Suppressor macrophage treated with lipopolysaccharide for 1 hour (primary cell): Measurements from ENCODE around the gene FAM20A.

Experiments used
- DNase-seq, 3 donors: peaks; one replicate each; pipeline ENCODE4 v3.0.0-alpha.2; 2020 to 2022

FAM20A gene

DNA sequence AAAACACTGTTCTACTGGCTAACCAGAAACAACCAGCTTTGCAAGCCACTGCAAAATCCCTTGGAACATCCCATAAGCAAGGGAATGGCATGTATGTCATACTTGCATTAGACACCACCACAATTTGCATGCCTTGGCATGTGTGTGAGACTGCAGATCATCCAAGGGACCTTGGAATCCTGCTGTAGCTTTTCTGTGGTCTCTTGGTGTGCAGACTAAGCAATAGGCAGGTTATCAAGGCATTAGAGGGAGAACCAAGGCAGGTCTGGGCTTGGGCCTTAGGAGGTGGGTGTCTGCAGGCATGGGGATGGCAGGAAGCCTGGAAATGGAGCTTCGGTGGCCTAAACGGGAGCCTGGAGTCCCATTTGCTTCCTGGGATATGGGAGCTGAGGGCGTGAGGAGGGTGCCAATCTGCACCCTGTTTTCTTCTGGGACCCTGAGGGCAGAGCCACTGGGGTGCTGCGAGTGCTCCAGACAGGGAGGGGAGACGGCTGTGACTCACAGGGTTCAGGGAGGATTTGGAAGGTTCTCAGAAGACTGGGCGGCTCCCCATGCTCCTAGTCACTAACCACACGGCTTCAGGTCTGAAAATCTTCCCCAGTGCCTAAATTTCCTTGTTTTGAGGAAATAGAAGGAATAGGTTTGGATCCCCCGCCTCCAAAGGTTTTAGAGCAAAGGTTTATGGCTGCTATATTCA, 36.6 kb downstream of the FAM20A start:
- peak in 1 of 3 donors; percentile 17 for DNase-seq

DNA sequence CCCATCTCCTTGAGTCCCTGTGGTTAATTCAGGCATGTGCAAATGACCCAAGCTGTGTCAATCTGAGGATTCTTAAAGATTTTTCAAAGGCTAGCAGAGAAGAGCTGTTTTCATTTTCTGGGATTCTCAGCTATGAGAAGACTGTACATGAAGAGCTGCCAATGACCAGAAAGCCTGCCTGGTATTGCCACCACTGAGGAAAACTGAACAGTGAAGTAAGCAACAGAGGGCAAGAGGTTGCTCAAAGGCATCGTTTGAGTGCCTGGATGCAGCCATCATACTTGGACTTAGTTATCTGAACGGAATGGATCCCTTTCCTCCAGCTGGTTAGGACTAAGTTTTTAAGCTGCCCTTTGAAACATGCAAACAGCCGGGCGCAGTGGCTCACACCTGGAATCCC, 38.4 kb downstream of the FAM20A start:
- DNase-seq = no peak

DNA sequence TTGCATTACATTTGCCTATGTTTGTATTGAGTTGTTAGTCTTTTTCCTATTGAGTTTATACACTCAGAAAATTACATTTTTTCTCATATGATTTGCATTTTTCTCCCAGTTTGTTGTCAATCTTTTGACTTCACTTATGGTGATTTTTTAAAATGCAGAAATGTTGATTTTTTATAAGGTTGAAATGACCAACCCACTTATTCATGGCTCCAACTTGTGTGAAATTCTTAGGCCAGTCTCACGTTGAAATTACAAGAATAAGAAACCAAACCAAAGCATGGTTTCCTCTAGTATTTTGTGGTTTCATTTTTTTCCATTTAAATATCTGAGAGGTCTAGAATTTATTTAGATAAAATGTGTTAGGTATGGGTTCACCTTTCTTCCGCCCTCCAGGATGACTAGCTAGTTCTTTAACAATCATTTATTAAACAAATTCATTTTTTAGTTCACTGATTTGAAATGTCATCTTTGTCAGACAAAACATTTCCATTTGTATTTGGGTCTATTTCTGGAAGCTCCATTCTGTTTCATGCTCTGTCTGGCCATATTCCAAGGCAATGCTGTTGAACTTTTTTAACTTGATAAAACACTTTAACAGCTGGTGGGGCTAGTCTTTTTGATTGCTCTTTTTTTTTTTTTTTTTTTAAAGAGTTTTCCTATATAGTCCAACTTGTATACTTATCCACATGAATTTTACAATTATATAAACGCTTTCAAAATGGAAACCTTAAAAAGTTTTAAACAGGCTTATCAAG, 40.0 kb downstream of the FAM20A start:
- DNase-seq = peak in 1 of 3 donors; percentile 17

DNA sequence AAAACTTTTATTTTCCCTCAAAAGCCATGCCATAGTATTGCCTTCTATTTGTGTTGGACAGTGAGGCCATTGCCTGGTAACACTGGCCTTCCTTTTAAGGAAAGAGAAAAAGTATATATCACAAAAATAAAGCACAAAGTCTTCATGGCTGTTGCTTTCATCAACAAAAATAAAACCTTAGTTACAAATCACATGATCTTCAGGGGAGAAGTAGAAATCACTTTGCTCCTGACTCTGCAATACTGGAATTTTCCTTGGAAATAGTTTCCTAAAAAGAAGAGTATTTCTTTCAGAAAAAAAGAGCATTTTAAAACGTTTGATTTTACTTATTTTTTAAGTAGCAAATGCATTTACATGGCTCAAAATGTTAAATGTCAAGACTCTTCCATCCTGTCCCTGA, 41.9 kb downstream of the FAM20A start:
- peak; percentile 55 to 79 (median 75) for DNase-seq

DNA sequence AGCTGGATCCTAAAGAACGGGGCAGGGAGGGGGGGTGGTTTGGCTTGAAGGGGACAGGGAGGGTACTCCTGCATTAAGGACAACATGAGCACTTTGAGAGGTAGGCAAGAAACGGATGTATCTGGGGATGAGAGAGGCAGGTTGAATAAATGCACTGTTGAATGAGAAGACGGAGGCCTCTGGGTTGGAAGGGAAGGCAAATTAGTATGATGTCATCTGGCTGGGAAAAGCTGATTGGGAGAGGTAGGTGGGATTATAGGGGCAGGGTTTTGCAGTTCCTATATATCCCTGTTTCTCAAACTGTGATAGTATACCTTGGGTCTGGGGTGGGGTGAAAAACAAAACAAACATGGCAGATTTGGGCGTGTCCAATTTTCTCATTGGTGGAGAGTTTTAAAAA, 44.6 kb downstream of the FAM20A start:
- no peak for DNase-seq

DNA sequence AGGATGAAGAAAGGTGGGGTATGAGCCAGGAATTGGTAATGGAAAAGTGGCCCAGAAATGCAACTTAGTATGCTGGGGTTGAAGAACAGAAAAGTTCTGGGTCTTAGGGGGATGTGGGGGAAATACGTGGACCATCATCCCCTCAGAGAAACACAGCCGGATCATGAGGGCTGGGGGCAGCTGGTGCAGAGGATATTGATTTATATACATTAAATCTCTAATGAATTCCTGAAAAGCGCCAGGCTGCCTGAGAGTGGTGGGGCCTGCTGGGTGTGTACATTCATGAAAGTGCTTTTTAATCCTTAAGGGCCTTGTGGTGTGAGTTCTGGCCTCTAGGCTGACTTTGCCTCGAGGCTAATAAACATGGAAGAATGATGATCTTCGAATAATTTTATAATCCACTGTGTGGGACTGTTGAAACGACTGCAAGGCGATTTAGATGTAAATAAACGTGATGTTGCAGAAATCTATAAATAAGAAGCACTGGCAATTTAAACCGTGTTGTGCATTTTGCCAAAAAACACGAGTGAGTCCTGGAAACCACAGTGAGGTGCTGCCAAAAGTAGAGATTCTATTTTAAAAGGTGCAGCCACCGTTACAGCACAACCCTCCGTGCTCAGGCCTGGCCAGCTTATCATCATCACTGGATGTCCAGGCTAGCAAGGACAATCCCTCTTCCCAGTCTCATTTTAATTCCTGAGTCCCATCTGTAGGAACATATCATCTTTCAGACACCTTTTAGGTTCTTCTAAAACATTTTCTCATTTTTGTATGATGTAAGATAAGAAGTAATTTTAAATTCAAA, 56.9 kb downstream of the FAM20A start:
- DNase-seq = no peak

DNA sequence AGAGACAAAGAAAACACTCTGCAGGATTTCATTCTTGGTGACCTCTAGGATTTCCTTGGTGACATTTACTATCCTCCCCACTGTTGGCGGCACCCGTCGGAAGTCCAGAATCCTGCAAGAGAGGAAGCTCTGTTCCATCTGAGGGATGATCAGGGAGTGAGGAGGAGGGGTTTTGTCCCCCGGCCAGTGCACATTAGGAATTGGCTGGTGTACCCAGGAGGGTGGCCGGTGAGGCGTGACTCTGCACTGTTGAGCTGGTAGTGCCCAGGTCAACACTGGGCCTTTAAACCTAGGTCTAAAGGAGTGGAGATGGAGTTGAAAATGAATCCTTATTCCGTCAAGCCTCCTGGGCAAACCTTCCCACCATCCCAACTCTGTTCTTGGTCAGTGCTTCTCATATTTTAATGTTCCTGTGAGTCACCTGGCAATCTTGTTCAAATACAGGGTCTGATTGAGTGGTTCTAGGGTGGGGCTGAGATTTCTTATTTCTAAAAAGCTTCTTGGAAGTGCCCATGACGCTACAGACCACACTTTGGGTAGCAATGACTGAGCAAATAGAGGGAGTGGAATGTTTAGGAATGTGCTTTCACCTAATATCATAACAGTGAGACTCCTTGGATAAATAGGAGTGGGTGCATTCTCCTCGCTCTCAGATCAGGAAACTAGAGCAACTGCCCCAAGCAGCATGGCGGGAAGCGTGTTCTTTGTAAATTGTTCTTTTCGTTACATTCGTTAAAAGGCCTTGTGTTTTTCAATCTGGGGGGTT, 58.3 kb downstream of the FAM20A start:
- DNase-seq = no peak

DNA sequence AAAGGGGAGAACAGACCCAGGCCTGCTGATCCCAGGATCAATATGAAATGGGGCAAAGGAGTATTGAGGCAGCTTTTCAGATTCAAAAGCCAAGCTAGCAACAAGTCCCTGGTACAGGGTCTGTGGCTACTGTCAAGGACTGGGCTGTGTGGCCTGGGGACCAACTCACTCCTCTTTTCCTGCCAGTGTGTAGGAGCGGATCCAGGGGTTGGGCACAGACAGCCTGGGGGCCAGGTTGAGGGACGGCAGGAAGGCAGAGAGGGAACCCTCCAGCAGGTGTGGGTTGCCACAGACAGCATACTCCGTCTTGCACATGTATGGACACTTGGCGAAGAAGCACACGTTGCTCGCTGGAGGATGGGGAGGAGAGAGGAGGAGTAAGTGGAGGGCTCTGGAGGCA, 59.4 kb downstream of the FAM20A start:
- DNase-seq = no peak

DNA sequence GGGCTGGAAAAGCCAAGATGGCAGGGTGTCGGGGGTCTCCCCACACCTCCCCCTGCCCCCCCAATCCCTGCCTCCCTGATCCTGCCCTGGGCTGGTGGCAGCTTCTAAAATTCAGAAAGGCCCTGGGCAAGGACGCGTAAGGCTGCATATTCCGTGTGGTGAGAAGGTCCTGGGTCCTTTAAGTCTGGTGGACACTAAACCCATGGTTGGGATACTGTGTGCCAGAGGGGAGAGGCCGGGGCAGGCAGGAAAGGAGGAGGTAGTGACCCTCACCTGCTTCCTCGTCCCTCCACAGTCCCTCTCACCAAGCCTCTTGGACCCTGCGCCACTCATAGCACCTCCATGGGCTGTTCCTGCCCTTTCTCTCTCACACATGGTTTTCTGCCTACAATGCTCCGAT, 60.2 kb downstream of the FAM20A start:
- DNase-seq = no peak

DNA sequence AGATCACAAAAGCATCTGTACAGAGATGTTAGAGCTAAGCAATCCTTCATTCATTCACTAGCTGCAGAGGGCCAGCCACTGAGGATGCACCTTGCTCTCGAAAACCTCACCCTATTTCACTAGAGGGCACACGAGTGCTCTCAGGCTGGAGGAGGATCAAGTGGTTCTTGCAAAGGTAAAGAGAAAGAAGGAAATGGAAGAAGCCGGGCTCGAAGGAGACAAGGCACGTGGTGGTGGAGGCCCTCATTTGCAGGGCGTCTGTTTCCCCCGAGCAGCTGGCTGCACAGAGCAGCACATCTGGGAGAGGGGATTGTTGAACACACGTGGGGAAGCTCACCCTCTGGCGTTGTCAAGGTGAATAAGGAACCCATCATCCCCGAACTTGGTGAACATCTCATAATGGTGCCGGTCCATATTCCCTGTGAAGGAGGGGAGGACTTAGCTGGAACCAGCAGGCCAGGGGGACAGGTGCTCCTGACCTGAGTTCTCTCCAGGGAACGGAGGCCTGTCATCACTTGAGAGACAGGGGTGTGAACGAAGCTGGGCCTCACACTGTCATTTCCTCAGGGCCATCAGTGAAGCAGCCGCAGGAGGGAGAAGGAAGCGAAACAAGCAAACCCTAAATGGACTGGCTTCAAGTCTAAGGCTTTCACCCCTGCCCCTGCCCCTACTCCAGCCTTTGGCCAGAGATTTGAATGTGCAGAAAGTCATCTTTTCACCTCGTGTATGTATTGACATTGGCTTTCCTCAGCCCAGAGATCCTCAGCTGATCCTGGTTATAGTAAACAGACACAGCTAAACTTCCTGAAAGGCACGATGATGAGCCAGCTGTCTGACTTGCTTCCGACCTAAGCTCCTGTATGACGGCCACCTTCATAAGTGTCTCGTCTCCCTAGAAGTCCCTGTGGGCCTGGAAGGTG, 61.4 kb downstream of the FAM20A start:
- DNase-seq = peak; percentile 39 to 52 (median 49)

DNA sequence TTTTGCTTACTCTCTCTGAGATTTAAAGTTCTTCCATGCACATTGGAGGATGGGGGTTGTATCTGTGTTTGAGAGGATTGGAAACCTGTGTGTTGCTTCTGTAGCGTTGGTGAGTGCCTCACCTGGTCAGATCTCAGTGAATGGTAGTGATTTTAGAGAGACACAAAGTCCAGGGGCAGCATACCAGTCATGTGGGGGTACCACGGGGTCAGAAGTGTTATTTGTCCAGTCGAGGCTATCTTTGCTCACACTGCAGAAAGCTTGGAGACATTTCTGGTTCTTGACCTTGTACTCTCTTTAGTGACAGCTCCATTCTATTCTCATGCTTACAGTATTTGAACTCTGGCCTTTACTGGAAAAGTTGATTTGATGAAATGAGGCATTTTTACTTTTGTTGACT, 65.2 kb downstream of the FAM20A start:
- no peak for DNase-seq

DNA sequence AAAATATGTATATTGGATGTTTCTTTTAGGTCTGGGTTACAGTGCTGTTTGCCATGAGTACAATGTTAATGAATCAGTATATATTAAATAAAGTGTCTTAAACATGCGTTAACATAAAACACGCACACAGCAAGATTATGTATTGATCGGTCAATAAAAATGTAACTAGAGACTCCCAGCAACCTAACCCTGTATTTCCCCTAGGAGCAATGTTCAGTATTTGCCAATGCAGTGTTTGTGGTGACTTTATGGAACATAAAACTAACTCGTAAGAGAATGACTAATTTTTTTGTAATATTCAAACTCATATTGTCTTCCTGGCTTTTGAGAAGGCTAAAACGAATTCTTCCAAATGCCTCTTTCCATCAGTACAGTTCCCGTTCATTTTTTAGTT, 66.5 kb downstream of the FAM20A start:
- no peak for DNase-seq

DNA sequence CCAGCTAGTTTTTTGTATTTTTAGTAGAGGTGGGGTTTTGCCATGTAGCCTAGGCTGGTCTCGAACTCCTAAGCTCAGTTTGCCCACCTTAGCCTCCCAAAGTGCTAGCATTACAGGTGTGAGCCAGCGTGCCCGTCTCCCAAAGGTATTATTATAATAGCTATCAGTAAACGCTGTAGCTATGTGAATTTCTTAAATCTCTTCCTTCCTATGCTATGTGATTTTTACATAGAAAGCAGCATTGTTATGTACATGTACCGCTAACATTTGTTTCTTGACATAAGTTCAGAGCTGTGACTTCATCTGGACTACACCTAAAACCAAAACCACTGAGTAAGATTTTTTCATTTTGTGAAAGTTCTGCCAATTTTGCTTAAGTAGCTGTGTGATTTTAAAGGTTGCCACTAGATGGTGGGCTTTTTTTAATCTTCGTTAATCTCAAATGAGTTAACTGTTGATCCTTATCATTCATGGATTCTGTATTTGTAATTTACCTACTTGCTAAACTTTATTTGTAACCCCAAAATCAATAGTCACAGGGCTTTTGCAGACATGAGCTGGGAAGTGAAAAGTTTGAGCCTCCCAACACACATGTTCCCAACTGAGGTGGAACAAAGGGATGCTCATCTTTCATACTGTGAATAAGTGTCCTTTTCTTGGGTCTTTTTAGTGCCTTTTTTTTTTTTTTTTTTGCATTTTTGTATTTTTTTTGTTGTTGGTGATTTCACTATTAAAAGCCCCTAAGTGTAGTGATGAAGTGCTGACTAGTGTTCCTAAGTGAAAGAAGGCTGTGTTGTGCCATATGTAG, 67.1 kb downstream of the FAM20A start:
- peak; percentile 51 to 71 (median 63) for DNase-seq

DNA sequence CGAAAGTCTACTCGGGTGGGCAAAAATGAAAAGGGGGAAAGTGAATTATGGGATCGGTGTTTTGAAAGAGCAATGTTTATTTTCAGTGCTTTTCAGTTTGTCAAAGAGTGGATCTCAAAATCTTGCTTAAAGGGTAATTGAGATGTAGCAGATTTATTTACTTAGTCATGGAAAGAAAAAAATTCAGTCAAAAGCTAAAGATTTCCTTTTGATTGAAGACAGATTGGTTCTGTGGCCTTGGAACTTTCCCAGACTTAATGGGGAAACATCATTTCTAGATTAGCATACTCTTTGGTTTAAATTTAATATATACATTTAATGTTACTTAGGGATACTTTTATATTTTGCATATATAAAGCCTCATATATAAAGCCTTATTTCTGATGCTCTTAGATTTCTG, 68.3 kb downstream of the FAM20A start:
- DNase-seq = no peak

DNA sequence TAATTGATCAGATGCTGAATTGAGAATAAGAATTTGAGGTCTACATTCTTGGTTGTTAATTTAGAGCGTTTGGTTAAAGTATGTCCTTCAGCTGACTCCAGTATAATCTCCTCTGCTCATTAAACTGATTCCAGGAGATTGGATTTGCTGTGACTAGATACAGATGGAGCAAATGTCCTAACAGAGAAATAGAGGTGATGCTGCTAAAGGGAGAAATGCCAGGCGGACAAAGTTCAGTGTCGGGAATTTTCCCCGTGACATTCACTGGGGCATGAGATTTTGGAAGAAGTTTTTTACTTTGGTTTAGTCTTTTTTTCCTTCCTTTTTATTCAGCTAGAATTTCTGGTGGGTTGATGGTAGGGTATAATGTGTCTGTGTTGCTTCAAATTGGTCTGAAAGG, 69.9 kb downstream of the FAM20A start:
- DNase-seq = no peak

DNA sequence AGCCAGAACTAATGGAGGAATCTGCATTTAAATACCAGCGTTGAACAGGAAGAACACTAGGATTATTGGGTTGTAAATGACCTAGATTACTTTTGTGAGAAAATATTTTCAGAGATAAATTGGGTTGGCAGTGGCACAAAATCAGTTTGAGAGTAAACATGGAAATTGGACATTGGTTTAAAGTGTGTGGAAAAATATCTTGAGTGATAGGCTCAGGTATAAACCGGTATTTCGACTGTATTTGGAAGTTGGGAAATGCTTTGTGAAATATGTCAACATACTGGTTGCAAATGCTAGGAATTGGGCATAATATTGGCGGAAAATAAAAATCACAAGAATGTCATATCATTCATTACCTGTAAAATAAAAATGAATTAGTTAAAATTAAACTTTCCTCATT, 73.9 kb downstream of the FAM20A start:
- DNase-seq = no peak

DNA sequence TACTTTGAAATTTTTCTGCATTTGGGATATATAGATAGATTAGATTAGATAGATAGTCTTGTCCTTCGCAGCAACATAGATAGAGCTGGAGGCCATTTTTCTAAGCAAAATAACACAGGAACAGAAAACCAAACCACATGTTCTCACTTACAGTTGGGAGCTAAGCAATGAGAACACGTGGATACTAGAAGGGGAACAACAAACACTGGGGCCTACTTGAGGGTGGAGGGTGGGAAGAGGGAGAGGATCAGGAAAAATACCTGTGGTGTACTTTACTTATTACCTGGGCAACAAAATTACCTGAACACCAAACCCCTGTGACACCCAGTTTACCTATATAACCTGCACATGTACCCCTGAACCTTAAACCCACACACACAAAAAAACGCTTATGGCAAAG, 74.6 kb downstream of the FAM20A start:
- no peak for DNase-seq

DNA sequence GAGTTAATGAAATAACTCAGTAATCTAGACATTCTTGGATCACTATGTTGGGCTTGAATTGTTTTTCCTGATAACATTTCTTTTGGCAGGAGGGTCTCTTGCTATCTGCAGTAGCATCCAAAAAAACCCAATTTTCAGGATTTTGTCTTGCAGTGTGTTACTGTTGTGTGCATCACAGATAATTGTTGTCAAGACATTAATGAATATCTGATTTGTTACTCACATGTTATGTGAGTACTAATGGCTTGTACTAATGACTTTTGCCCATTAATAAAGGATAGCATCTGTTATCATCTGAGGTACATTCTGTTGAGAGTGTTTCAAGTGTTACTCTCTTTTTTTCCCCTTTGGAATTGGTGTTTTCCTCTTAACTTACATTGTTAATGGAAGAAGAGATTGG, 78.9 kb downstream of the FAM20A start:
- DNase-seq = no peak

DNA sequence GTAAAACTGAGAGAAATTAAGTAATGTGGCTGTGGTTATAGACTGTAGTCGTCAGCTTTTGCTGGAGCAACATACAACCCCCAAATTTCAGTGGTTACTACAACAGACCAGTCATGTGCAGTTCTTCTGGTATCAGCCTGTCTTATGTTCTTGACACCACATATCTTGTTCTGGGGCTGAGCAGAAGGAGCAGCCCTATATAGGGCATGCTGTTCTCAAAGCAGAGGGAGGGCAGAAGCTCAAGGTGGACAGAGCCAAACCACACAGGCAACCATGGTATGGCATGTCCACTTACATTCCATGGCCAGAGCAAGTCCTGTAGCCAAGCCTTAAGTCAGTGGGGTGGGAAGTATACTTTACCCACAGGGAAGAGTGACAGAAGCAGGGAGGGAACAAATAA, 81.3 kb downstream of the FAM20A start:
- DNase-seq = no peak

DNA sequence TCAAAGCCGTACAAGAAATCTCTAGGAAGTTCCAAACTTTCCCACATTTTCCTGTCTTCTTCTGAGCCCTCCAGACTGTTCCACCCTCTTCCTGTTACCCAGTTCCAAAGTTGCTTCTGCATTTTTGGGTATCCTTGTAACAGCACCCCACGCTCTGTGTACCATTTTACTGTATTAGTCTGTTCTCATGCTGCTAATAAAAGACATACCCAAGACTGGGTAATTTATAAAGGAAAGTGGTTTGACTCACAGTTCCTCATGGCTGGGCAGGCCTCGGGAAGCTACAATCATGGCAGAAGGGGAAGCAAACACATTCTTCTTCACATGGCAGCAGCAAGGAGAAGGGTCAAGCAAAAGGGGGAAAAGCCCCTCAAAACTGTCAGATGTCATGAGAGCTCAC, 82.1 kb downstream of the FAM20A start:
- DNase-seq = peak; percentile 30 to 38 (median 38)
